ENCODE measurements around the gene FBXW4.

The FBXW4 gene

GRCh38 chr10:101565370-101565900 lies 129.5 kb downstream of the FBXW4 start:
- no peak for DNase-seq

GRCh38 chr10:101564490-101564991 lies 130.4 kb downstream of the FBXW4 start:
- no peak for DNase-seq

DNA sequence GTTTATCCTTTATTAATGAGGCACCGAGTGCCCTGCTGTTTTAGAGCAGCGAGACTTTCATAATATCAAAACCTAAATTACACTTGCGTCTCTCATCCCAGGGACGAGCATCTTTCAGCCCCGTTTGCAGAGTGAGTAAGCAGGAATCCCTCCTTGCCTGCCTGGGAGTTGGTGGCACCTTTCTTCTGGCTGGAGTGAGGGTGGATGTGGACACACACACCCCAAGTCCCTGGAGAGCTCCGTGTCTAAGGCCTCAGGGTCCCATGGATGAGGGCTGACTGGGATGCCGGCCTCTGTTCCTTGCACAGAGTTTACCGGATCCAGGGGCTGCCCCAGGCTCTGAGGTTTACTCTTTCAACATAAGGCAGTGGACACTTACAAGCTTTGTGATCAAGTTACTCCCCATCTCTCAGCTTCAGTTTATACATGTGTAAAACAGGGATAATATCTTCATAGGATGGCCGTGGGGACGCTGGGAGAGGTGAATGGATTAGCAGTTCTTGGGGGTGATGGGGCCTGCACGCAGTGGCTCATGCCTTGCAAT lies 131.4 kb downstream of the FBXW4 start:
- DNase-seq = no peak

DNA sequence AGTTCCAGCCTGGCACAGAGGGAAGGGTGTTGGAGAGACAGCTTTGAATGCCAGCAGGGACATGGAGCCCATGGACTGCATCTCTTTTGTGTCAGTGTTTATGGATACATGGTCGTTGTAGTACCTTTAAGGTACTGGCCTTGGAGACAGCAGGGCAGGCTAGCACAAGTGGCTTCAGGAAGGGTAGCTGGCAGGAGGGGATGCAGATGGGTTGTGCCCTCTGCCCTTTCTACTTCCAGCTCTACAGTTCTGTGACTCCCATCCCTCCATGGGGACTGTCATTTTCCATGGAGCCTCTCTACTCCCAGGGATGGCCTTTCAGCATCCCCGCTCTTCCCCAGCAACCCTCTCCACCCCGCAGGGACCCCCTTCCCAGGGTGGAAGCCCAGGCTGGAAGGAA lies 132.0 kb downstream of the FBXW4 start:
- no peak for DNase-seq

DNA sequence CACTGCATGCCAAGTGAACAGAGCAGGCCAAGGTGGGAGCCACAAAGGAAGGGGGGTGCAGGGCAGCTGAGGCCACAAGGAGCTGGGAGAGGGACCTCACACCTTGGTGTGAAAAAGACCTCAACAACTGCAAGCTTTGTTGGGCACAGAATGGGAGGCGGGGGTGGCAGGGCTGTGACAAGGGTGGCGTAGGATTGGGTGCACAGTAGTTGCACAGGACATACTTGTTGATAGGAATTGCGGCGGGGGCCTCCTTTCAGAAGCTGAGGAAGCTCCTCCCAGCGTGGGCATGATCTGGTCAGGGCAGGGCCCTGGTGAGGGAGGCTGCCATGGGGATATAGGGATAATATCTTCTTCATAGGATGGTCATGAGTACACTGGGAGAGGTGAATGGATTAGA lies 132.7 kb downstream of the FBXW4 start:
- DNase-seq = no peak

DNA sequence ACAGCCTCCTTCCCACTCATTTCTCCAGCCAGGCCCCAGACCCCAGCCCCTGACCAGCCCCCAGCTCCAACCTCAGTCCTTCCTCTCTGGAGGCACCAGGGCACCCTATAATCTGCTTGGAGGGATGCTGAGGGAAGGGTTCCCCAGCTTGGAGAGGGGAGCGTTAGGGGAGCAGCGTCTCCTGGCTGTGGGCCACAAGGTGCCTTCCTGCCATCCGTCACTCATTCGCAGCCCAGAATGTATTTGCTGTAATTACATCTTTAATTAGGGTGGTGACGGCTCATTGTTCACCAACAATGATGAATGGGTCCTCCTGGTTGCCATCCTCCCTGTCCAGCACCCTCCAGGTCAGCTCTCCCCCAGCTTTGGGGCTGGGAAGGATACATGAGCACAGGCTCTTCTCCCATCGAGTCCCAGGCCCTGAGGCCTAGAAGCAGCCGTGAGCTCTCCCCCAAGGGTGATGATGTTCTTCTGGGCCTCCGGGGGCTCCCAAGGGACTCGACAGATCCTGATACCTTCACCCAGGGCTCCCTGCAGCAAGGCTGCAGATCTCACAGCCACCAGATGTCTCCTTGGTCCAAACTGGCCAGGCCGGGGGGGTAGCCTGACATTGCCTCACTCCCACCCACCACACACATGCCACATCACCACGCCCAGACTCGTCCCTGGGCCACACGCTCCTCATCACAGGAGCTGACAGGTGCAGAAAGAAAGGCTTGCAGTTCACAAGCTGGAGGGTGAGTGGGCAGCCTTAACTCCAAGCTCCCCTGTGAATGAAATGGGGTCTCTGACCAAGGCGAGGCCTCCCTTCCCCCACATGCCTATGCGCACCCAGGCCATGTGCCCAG lies 133.7 kb downstream of the FBXW4 start:
- no peak for DNase-seq

All from CD4-positive, alpha-beta T cell treated with Interleukin-6 for 4 hours (primary cell).